ENCODE results near the gene GBX1.

Gene GBX1

GRCh38 chr7:151135866-151136843 lies 31.3 kb downstream of the GBX1 start:
- Histone ChIP-seq H3K4me1 (ENCODE audit: insufficient read depth, low read length, poor library complexity, severe bottlenecking) (no peaks in the 10 kb centered on the region), H3K9ac (ENCODE audit: low read depth, low read length, poor library complexity, severe bottlenecking) (no peak overlapping the region), H3K4me3 (ENCODE audit: low read length, poor library complexity, severe bottlenecking) (no peak overlapping the region), H3K27me3 (ENCODE audit: insufficient read depth, low read length, poor library complexity, severe bottlenecking) (no peaks in the 10 kb centered on the region), H3K9me3 (ENCODE audit: insufficient read depth, low read depth, low read length) (no peaks in the 10 kb centered on the region), H3F3A (ENCODE audit: low read depth) (no peaks in the 10 kb centered on the region), H3K79me2 (ENCODE audit: insufficient read depth, low read length) (no peaks in the 10 kb centered on the region), H4K20me1 (ENCODE audit: insufficient read depth, low read length, poor library complexity, severe bottlenecking) (no peaks in the 10 kb centered on the region), H3K36me3 (ENCODE audit: insufficient read depth, low read length) (peaks cover 44% of the 10 kb centered on the region; the same call in 1 of the 2 replicates), H3K9me2 (replicated peaks; ENCODE audit: low read depth, low read length) (no peaks in the 10 kb centered on the region), H3K4me2 (ENCODE audit: low read depth, low read length, poor library complexity, severe bottlenecking) (no peak overlapping the region), H2AFZ (ENCODE audit: low read length) (no peak overlapping the region)
- TF ChIP-seq EZH2phosphoT487 (IDR thresholded peaks at IDR 0.05; ENCODE audit: borderline replicate concordance) (no peak), CTCF (conservative IDR thresholded peaks at IDR 0.05; ENCODE audit: low read length) (no peak)

GRCh38 chr7:151135525-151135845 lies 32.0 kb downstream of the GBX1 start:
- no peak overlapping the region for H3K4me2 ChIP-seq (ENCODE audit: low read depth, low read length, poor library complexity, severe bottlenecking)
- no peaks in the 10 kb centered on the region for H3K79me2 ChIP-seq (ENCODE audit: insufficient read depth, low read length)
- H3K36me3 ChIP-seq (ENCODE audit: insufficient read depth, low read length) = peaks cover 50% of the 10 kb centered on the region; the same call in 1 of the 2 replicates

GRCh38 chr7:151134743-151135524 lies 32.6 kb downstream of the GBX1 start:
- no peaks in the 10 kb centered on the region for H3K9me2 ChIP-seq (replicated peaks; ENCODE audit: low read depth, low read length)
- H3K36me3 ChIP-seq (ENCODE audit: insufficient read depth, low read length) = peaks cover 56% of the 10 kb centered on the region; the same call in 1 of the 2 replicates

More at GRCh38 chr7:151135525-151135845, 32.0 kb downstream of the GBX1 start:
- H3F3A ChIP-seq (ENCODE audit: low read depth) = no peaks in the 10 kb centered on the region
- no peaks in the 10 kb centered on the region for H3K27me3 ChIP-seq (ENCODE audit: insufficient read depth, low read length, poor library complexity, severe bottlenecking)
- H3K9me3 ChIP-seq (ENCODE audit: insufficient read depth, low read depth, low read length) = no peaks in the 10 kb centered on the region
- no peak overlapping the region for H3K4me3 ChIP-seq (ENCODE audit: low read length, poor library complexity, severe bottlenecking)
- H3K9me2 ChIP-seq (replicated peaks; ENCODE audit: low read depth, low read length) = no peaks in the 10 kb centered on the region
- H2AFZ ChIP-seq (ENCODE audit: low read length) = no peak overlapping the region
- no peak overlapping the region for H3K9ac ChIP-seq (ENCODE audit: low read depth, low read length, poor library complexity, severe bottlenecking)
- no peaks in the 10 kb centered on the region for H3K4me1 ChIP-seq (ENCODE audit: insufficient read depth, low read length, poor library complexity, severe bottlenecking)
- H4K20me1 ChIP-seq (ENCODE audit: insufficient read depth, low read length, poor library complexity, severe bottlenecking) = no peaks in the 10 kb centered on the region
- TF ChIP-seq CTCF (conservative IDR thresholded peaks at IDR 0.05; ENCODE audit: low read length) = no peak
- no peak for TF ChIP-seq EZH2phosphoT487 (IDR thresholded peaks at IDR 0.05; ENCODE audit: borderline replicate concordance)

More at GRCh38 chr7:151134743-151135524, 32.6 kb downstream of the GBX1 start:
- H3K9me3 ChIP-seq (ENCODE audit: insufficient read depth, low read depth, low read length) = no peaks in the 10 kb centered on the region
- H3K4me2 ChIP-seq (ENCODE audit: low read depth, low read length, poor library complexity, severe bottlenecking) = no peak overlapping the region
- no peaks in the 10 kb centered on the region for H3K27me3 ChIP-seq (ENCODE audit: insufficient read depth, low read length, poor library complexity, severe bottlenecking)
- H2AFZ ChIP-seq (ENCODE audit: low read length) = no peak overlapping the region
- no peaks in the 10 kb centered on the region for H3K4me1 ChIP-seq (ENCODE audit: insufficient read depth, low read length, poor library complexity, severe bottlenecking)
- no peaks in the 10 kb centered on the region for H4K20me1 ChIP-seq (ENCODE audit: insufficient read depth, low read length, poor library complexity, severe bottlenecking)
- no peak for TF ChIP-seq EZH2phosphoT487 (IDR thresholded peaks at IDR 0.05; ENCODE audit: borderline replicate concordance)
- TF ChIP-seq CTCF (conservative IDR thresholded peaks at IDR 0.05; ENCODE audit: low read length) = no peak
- H3K9ac ChIP-seq (ENCODE audit: low read depth, low read length, poor library complexity, severe bottlenecking) = no peak overlapping the region
- H3K4me3 ChIP-seq (ENCODE audit: low read length, poor library complexity, severe bottlenecking) = no peak overlapping the region
- no peaks in the 10 kb centered on the region for H3K79me2 ChIP-seq (ENCODE audit: insufficient read depth, low read length)
- H3F3A ChIP-seq (ENCODE audit: low read depth) = no peaks in the 10 kb centered on the region

All from Loucy (cell line).